Central memory CD8-positive, alpha-beta T cell (primary cell): ENCODE results near the gene CCNYL1.
"Not testable (repeated sequence)": the region's sequence is repeated elsewhere in the genome, so short reads cannot be mapped to it uniquely, and the experiment has no call there.

Source experiments
- ATAC-seq: fragments of 150-1000 bp; cut with Tn5 transposase; replicated peaks from 2 replicates; pipeline ENCODE4 v1.10.0; 2022; ENCODE audit warnings: mild to moderate bottlenecking, moderate FRiP score, moderate number of reproducible peaks; ENCODE audit not compliant: poor library complexity, severe bottlenecking; ENCODE audit errors: extremely low read depth
- DNase-seq, 2 donors: peaks; one replicate each; pipeline ENCODE4 v3.0.0; 2021; ENCODE audit warnings: low spot score in 2 of 2
- H3K27ac Mint-ChIP-seq: one replicate; pipeline ENCODE4 v1.8.0; 2022; ENCODE audit warnings: low read depth, mild to moderate bottlenecking, moderate library complexity, mixed read lengths
- H3K27me3 Mint-ChIP-seq: one replicate; pipeline ENCODE4 v1.8.0; 2022; ENCODE audit warnings: mixed read lengths
- H3K36me3 Mint-ChIP-seq: one replicate; pipeline ENCODE4 v1.8.0; 2022; ENCODE audit warnings: mild to moderate bottlenecking, moderate library complexity, mixed read lengths; ENCODE audit not compliant: insufficient read depth
- H3K4me1 Mint-ChIP-seq: one replicate; pipeline ENCODE4 v1.8.0; 2022; ENCODE audit warnings: mixed read lengths
- H3K4me3 Mint-ChIP-seq: one replicate; pipeline ENCODE4 v1.8.0; 2022; ENCODE audit warnings: mild to moderate bottlenecking, moderate library complexity, mixed read lengths
- H3K9me3 Mint-ChIP-seq: one replicate; pipeline ENCODE4 v1.8.0; 2022; ENCODE audit warnings: mixed read lengths

The CCNYL1 gene

GRCh38 chr2:207686812-207687211 lies 24.6 kb upstream of the CCNYL1 start:
- no peaks in the 10 kb centered on the region for H3K4me1 Mint-ChIP-seq
- DNase-seq (no peak), ATAC-seq (no peak)
- H3K36me3 Mint-ChIP-seq, result no peaks in the 10 kb centered on the region
- no peaks in the 10 kb centered on the region for H3K27me3 Mint-ChIP-seq
- H3K4me3 Mint-ChIP-seq, result no peak overlapping the region
- no peak overlapping the region for H3K27ac Mint-ChIP-seq
- no peaks in the 10 kb centered on the region for H3K9me3 Mint-ChIP-seq

DNA sequence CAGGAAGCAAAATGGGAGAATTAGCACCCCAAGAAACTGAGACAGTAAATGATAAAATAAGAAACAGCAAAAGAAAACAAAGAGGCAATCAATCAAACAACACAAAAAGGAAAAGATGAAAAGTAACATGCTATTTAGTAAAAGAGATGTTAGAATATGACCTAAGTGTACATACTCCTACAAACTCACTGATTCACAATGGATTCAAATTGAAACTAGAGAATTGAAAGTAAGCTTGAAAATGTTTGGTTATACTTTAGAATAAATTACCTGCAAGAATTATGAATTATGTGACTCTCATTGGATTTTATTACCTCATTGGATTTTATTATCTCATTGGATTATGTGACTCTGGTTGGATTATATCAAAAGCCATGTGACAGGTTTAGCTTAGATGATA lies 22.8 kb upstream of the CCNYL1 start:
- H3K9me3 Mint-ChIP-seq, result no peaks in the 10 kb centered on the region
- H3K36me3 Mint-ChIP-seq, result no peaks in the 10 kb centered on the region
- no peaks in the 10 kb centered on the region for H3K4me1 Mint-ChIP-seq
- no peak for ATAC-seq
- H3K27ac Mint-ChIP-seq, result no peak overlapping the region
- H3K27me3 Mint-ChIP-seq, result no peaks in the 10 kb centered on the region
- H3K4me3 Mint-ChIP-seq, result no peak overlapping the region
- no peak for DNase-seq

GRCh38 chr2:207690845-207691461 lies 20.5 kb upstream of the CCNYL1 start:
- H3K27me3 Mint-ChIP-seq, ATAC-seq, H3K9me3 Mint-ChIP-seq, H3K4me1 Mint-ChIP-seq, DNase-seq, H3K27ac Mint-ChIP-seq, H3K36me3 Mint-ChIP-seq, H3K4me3 Mint-ChIP-seq: not testable (repeated sequence)

DNA sequence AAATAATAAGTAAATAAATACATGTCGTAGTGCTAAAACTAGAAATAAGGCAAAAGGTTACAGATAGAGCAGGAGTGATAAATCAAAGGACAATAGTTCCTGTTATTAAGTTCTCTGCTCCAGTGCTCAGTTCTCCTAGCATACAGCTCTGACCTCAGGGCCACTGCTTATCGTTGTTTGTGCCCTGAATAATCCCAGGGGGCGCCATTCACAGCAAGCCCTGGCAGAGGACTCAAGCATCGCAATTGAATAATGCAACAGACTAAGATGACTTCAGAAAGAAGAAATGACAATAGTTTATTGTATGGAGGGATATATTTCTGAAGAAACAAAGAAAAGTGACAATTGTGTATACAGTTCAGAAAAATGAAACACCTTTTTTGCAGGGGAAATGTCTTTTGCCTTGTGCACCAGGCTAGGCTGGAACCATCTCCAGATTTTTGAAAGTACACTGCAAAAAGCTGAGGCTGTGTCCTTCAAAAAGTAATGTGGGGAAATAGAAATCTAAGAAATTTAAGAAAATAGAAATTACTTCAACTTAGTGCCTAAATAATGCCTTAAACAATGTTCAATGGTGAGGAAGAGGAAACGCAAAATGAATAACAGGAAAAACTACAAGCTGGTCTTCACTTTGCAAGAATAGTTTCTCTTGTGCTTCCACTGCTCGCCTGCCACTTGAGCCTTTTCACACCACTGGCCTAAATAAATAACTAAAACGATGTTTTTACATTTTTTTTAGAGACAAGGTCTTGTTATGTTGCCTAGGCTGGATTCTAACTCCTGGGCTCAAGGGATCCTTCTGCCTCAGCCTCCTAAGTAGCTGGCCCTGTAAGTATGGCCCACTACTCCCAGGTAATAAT lies 19.0 kb upstream of the CCNYL1 start:
- DNase-seq (no peak), ATAC-seq (peak; percentile 46)
- no peaks in the 10 kb centered on the region for H3K36me3 Mint-ChIP-seq
- H3K27me3 Mint-ChIP-seq, result peaks cover 5% of the 10 kb centered on the region
- H3K4me1 Mint-ChIP-seq, result no peaks in the 10 kb centered on the region
- no peak overlapping the region for H3K27ac Mint-ChIP-seq
- no peaks in the 10 kb centered on the region for H3K9me3 Mint-ChIP-seq
- H3K4me3 Mint-ChIP-seq, result no peak overlapping the region

- H3K36me3 Mint-ChIP-seq, result no peaks in the 10 kb centered on the region
- no peaks in the 10 kb centered on the region for H3K4me1 Mint-ChIP-seq
- H3K4me3 Mint-ChIP-seq, result no peak overlapping the region
- no peak overlapping the region for H3K27ac Mint-ChIP-seq
- no peaks in the 10 kb centered on the region for H3K9me3 Mint-ChIP-seq
- peaks cover 15% of the 10 kb centered on the region for H3K27me3 Mint-ChIP-seq
- no peak for DNase-seq
- no peak for ATAC-seq
These were observed 17.7 kb upstream of the CCNYL1 start for GRCh38 chr2:207693641-207694249.

DNA sequence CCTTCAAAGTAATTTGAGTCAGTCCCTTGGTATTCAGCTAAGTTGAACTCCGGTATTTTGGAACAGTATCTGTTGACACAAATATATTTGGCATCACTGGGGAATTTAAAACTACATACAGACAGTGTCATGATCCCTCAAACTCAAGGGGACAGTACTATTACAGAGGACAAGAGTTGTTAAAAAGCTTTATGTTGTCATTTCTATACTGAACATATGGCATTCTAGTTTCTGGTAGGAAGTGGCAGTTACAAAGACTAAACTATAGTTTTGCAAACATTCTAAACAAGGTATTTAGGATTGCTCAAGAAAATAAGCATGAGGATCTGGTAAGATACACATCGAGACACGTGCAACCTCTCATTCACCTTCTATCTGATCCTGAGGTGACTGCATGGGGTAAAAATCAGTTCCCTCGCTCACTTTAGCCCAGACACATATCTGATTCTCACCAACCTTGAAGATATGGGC lies 16.6 kb upstream of the CCNYL1 start:
- Mint-ChIP-seq H3K9me3 (no peaks in the 10 kb centered on the region), H3K4me3 (no peak overlapping the region), H3K27ac (no peak overlapping the region), H3K36me3 (no peaks in the 10 kb centered on the region), H3K4me1 (no peaks in the 10 kb centered on the region), H3K27me3 (peaks cover 15% of the 10 kb centered on the region)
- DNase-seq (no peak), ATAC-seq (no peak)

- Mint-ChIP-seq H3K9me3 (no peaks in the 10 kb centered on the region), H3K4me3 (no peak overlapping the region), H3K27ac (no peak overlapping the region), H3K36me3 (no peaks in the 10 kb centered on the region), H3K27me3 (peaks cover 15% of the 10 kb centered on the region), H3K4me1 (no peaks in the 10 kb centered on the region)
- ATAC-seq (no peak), DNase-seq (no peak)
These were observed 16.1 kb upstream of the CCNYL1 start for GRCh38 chr2:207695293-207695692.

GRCh38 chr2:207696911-207697310 lies 14.5 kb upstream of the CCNYL1 start:
- not testable (repeated sequence) for ATAC-seq, H3K9me3 Mint-ChIP-seq, H3K4me1 Mint-ChIP-seq, H3K4me3 Mint-ChIP-seq, H3K36me3 Mint-ChIP-seq, DNase-seq, H3K27ac Mint-ChIP-seq
- H3K27me3 Mint-ChIP-seq, result peaks cover 15% of the 10 kb centered on the region

DNA sequence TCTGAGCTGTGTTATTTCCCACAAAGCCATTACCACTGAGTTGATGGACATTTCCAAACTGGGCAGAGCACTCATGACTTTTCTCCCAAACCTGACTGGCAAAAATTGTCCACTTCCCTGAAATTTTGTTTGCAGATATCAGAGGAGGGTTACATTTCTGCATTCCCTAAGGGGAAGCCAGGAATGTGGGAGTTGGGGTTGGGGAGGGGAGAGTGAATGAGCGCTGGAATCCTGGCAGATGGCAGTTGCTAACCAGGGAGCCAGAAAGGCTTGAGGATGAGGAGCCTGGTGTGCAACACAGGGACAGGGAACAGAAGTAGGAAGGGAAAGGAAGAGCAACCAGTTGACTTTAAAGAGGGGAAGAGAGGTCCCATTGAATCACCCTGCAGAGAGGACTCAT lies 14.0 kb upstream of the CCNYL1 start:
- H3K4me3 Mint-ChIP-seq, result no peak overlapping the region
- H3K27me3 Mint-ChIP-seq, result peaks cover 15% of the 10 kb centered on the region
- H3K9me3 Mint-ChIP-seq, result no peaks in the 10 kb centered on the region
- no peaks in the 10 kb centered on the region for H3K36me3 Mint-ChIP-seq
- no peaks in the 10 kb centered on the region for H3K4me1 Mint-ChIP-seq
- ATAC-seq, result no peak
- DNase-seq, result no peak
- no peak overlapping the region for H3K27ac Mint-ChIP-seq

- no peak for ATAC-seq
- peaks cover 15% of the 10 kb centered on the region for H3K27me3 Mint-ChIP-seq
- no peak overlapping the region for H3K4me3 Mint-ChIP-seq
- no peaks in the 10 kb centered on the region for H3K9me3 Mint-ChIP-seq
- DNase-seq, result no peak
- no peak overlapping the region for H3K27ac Mint-ChIP-seq
- H3K4me1 Mint-ChIP-seq, result no peaks in the 10 kb centered on the region
- no peaks in the 10 kb centered on the region for H3K36me3 Mint-ChIP-seq
These were observed 13.1 kb upstream of the CCNYL1 start for GRCh38 chr2:207698301-207698700.

DNA sequence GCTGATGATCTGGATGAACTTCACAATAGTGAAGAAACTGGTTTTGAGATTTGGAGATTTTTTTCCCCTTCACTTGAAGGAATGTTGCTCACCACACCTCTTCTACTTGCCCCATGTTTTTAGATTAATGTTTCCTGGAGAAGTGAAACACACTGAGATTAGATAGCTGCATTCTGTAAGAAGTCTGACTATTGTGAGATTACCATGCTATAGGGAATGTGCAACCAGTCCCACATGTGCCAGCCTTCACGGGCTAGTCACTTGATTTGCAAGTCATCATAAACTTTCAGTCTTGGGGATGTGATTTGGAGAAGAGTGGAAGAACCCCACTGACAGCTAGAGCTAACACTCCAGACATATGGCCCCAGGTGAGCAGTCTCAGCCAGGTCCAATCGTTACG lies 7.4 kb upstream of the CCNYL1 start:
- H3K4me3 Mint-ChIP-seq, result no peak overlapping the region
- no peak for DNase-seq
- H3K9me3 Mint-ChIP-seq, result no peaks in the 10 kb centered on the region
- no peaks in the 10 kb centered on the region for H3K4me1 Mint-ChIP-seq
- no peak for ATAC-seq
- H3K27me3 Mint-ChIP-seq, result no peaks in the 10 kb centered on the region
- H3K36me3 Mint-ChIP-seq, result no peaks in the 10 kb centered on the region
- no peak overlapping the region for H3K27ac Mint-ChIP-seq

DNA sequence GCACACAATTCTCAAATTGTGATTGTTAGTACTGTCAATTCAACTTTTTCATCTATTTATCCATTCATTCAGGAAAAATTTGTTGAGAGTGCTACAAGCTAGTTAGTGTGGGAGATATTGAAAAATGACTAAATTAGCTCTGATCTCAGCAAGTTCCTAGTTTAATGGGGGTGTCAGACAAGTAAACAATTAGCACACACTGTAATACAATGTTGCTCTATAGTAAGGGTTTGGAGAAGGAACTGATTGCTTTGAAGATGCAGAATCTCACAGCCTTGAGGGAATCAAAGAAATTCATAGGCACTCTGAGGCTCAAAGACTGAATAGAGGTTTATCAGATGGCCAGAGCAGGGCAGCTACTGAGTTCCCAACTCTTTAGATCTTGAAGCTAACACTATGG lies 6.8 kb upstream of the CCNYL1 start:
- DNase-seq, result no peak
- Mint-ChIP-seq H3K4me3 (no peak overlapping the region), H3K36me3 (no peaks in the 10 kb centered on the region), H3K4me1 (no peaks in the 10 kb centered on the region), H3K9me3 (no peaks in the 10 kb centered on the region), H3K27me3 (no peaks in the 10 kb centered on the region), H3K27ac (no peak overlapping the region)
- no peak for ATAC-seq
